Esophagus squamous epithelium (tissue), 4 donors: ENCODE data around the gene BCL2L11.

Source experiments
- CTCF ChIP-seq, 6 experiments: fragments of 450-650 bp in 4 of 6; fragments of 200-600 bp in 2 of 6; sonication (generic) in 2 of 6; IDR thresholded peaks; one replicate each; pipeline ENCODE4 v1.5.1; 2016 to 2019; ENCODE audit warnings: antibody characterized with exemption in 6 of 6, mild to moderate bottlenecking in 4 of 6, moderate library complexity in 4 of 6
- POLR2A ChIP-seq, 4 donors: fragments of 450-650 bp; IDR thresholded peaks; one replicate each; pipeline ENCODE4 v1.6.1; 2017; ENCODE audit warnings: antibody characterized with exemption in 4 of 4, mild to moderate bottlenecking in 4 of 4, moderate library complexity in 3 of 4

- TF ChIP-seq CTCF (IDR thresholded peaks at IDR 0.05) (no peak), POLR2A (IDR thresholded peaks at IDR 0.05) (no peak)
Measured at GRCh38 chr2:111139637-111140317, 19.1 kb downstream of the BCL2L11 start.
